Activated B cell treated with CpG ODN at 0.5 μM for 24 hours (primary cell): ENCODE data around the gene RGCC. TPM values are rescaled to one million over a fixed set of nuclear protein-coding genes. Genes with fewer than 3 reads are reported as not detected.

Experiments
- ATAC-seq: fragments of 200-7000 bp; cut with Tn5 transposase; one replicate; pipeline ENCODE4 v1.10.0; 2021; ENCODE audit warnings: low read depth, mild to moderate bottlenecking, moderate library complexity
- CTCF ChIA-PET: fragments of 350-600 bp; sonication (Branson Sonifier 250); formaldehyde crosslinking; loops from one replicate; lab custom pipeline; 2021; ENCODE audit warnings: antibody characterized with exemption; lab: Charles Lee
- POLR2A ChIA-PET: fragments of 350-600 bp; sonication (Branson Sonifier 250); formaldehyde crosslinking; loops from one replicate; lab custom pipeline; 2021; ENCODE audit warnings: antibody characterized with exemption; lab: Charles Lee
- DNase-seq: peaks from one replicate; pipeline ENCODE4 v3.0.0; 2022
- H3K27ac Mint-ChIP-seq: one replicate; pipeline ENCODE4 v1.8.0; 2020; ENCODE audit warnings: mixed read lengths
- H3K27me3 Mint-ChIP-seq: one replicate; pipeline ENCODE4 v1.8.0; 2021; ENCODE audit warnings: mixed read lengths
- H3K36me3 Mint-ChIP-seq: one replicate; pipeline ENCODE4 v1.8.0; 2021; ENCODE audit warnings: low read depth, mixed read lengths
- H3K4me1 Mint-ChIP-seq: one replicate; pipeline ENCODE4 v1.8.0; 2021; ENCODE audit warnings: mixed read lengths
- H3K4me3 Mint-ChIP-seq: one replicate; pipeline ENCODE4 v1.8.0; 2020; ENCODE audit warnings: mild to moderate bottlenecking, mixed read lengths
- H3K9me3 Mint-ChIP-seq: one replicate; pipeline ENCODE4 v1.8.0; 2020; ENCODE audit warnings: mixed read lengths
- CTCF ChIP-seq: fragments of 200-600 bp; IDR thresholded peaks from one replicate; pipeline ENCODE4 v1.8.0; 2022; ENCODE audit warnings: antibody characterized with exemption, mild to moderate bottlenecking
- intact Hi-C: fragments of 100-400 bp; cut with micrococcal nuclease; formaldehyde crosslinking; loops from one replicate; pipeline ENCODE4 v1.15.1; 2024
- total RNA-seq: library from RNA; stranded (reverse); gene quantifications from 2 replicates; pipeline ENCODE4 v1.2.3, GENCODE V29; 2022

RGCC gene
- 2.4 and 2.7 TPM in 2 replicates for total RNA-seq

GRCh38 chr13:41456768-41457588 is at the start of gene RGCC:
Gene RGCC, plus strand, starts transcription at chr13:41457550. Its CDS starts 158 bp downstream, at chr13:41457708.
- Mint-ChIP-seq H3K27ac (no peak within 1 kb of the TSS), H3K4me3 (peak within 1 kb of the TSS; percentile 75), H3K9me3 (no peaks in the 10 kb centered on the region), H3K4me1 (peaks cover 25% of the 10 kb centered on the region), H3K36me3 (no peaks in the 10 kb centered on the region), H3K27me3 (peaks cover 35% of the 10 kb centered on the region)
- ChIA-PET CTCF (no interaction called here), POLR2A (no interaction called here)
- no peak for TF ChIP-seq CTCF
- ATAC-seq (peak; percentile 77), DNase-seq (peak; percentile 63)
- intact Hi-C loops = loop anchor here (1.0 to 5.0 kb wide), 5 partner anchors 8 to 920 kb away; partner anchors contain the start of gene DGKH

GRCh38 chr13:41408121-41408520 is 49.2 kb upstream of the RGCC start:
- no peaks in the 10 kb centered on the region for H3K4me1 Mint-ChIP-seq
- no peak for TF ChIP-seq CTCF
- ChIA-PET POLR2A (no interaction called here), CTCF (no interaction called here)
- no peaks in the 10 kb centered on the region for H3K9me3 Mint-ChIP-seq
- peaks cover 6% of the 10 kb centered on the region for H3K27me3 Mint-ChIP-seq
- no peaks in the 10 kb centered on the region for H3K36me3 Mint-ChIP-seq
- intact Hi-C loops = no loop called here
- no peak overlapping the region for H3K27ac Mint-ChIP-seq
- DNase-seq = no peak
- ATAC-seq = no peak
- H3K4me3 Mint-ChIP-seq = no peak overlapping the region

GRCh38 chr13:41408746-41409145 is 48.6 kb upstream of the RGCC start:
- ChIA-PET POLR2A (no interaction called here), CTCF (no interaction called here)
- Mint-ChIP-seq H3K4me1 (no peaks in the 10 kb centered on the region), H3K9me3 (no peaks in the 10 kb centered on the region), H3K36me3 (no peaks in the 10 kb centered on the region), H3K4me3 (no peak overlapping the region), H3K27ac (no peak overlapping the region), H3K27me3 (peaks cover 6% of the 10 kb centered on the region)
- TF ChIP-seq CTCF = no peak
- intact Hi-C loops = no loop called here
- no peak for ATAC-seq
- DNase-seq = no peak

GRCh38 chr13:41409611-41410010 is 47.7 kb upstream of the RGCC start:
- DNase-seq = no peak
- intact Hi-C loops = no loop called here
- Mint-ChIP-seq H3K27ac (no peak overlapping the region), H3K4me1 (no peaks in the 10 kb centered on the region), H3K4me3 (no peak overlapping the region), H3K9me3 (no peaks in the 10 kb centered on the region), H3K27me3 (peaks cover 6% of the 10 kb centered on the region), H3K36me3 (no peaks in the 10 kb centered on the region)
- no peak for ATAC-seq
- POLR2A ChIA-PET = no interaction called here
- CTCF ChIA-PET = no interaction called here
- TF ChIP-seq CTCF = no peak

- H3K4me3 Mint-ChIP-seq = no peak overlapping the region
- peaks cover 6% of the 10 kb centered on the region for H3K27me3 Mint-ChIP-seq
- no peaks in the 10 kb centered on the region for H3K36me3 Mint-ChIP-seq
- POLR2A ChIA-PET = no interaction called here
- no peak for ATAC-seq
- H3K4me1 Mint-ChIP-seq = no peaks in the 10 kb centered on the region
- TF ChIP-seq CTCF = no peak
- DNase-seq = no peak
- intact Hi-C loops = loop anchor here (1.0 kb wide), 1 partner anchor 699 kb away; no protein-coding TSS in a partner anchor
- no peaks in the 10 kb centered on the region for H3K9me3 Mint-ChIP-seq
- CTCF ChIA-PET = interaction anchor here (1.3 kb wide), 1 partner anchor 242 kb away, joined by 7 read pairs; no protein-coding TSS in a partner anchor
- H3K27ac Mint-ChIP-seq = no peak overlapping the region
Observed at GRCh38 chr13:41411060-41411459, 46.3 kb upstream of the RGCC start.
